ENCODE data around the gene IGFBP3.

DNA sequence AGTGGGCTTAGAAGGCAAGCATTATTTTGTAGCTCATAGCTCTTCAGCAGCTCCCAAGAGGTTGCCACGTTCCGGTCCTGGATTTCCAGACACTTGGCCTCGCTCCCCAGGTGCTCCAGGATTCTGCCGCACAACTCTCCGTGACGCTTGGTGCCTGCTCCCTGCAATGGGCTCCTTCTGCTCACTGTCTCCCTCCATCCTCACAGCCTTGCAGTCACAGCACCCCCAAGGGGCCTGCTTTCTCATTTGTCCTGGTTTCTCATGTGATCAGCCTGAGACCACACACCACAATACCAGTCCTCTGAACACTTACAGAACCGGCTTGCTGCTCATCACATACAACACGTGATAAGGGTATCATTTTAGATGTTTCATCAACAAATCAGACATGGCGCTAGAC, 9.8 kb downstream of the IGFBP3 start:
- TF ChIP-seq TCF7L2 (IDR thresholded peaks at IDR 0.05; ENCODE audit: low read depth, low read length), result no peak
- TF ChIP-seq, protein P1, sequence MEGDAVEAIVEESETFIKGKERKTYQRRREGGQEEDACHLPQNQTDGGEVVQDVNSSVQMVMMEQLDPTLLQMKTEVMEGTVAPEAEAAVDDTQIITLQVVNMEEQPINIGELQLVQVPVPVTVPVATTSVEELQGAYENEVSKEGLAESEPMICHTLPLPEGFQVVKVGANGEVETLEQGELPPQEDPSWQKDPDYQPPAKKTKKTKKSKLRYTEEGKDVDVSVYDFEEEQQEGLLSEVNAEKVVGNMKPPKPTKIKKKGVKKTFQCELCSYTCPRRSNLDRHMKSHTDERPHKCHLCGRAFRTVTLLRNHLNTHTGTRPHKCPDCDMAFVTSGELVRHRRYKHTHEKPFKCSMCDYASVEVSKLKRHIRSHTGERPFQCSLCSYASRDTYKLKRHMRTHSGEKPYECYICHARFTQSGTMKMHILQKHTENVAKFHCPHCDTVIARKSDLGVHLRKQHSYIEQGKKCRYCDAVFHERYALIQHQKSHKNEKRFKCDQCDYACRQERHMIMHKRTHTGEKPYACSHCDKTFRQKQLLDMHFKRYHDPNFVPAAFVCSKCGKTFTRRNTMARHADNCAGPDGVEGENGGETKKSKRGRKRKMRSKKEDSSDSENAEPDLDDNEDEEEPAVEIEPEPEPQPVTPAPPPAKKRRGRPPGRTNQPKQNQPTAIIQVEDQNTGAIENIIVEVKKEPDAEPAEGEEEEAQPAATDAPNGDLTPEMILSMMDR (CRISPR knock-in tag; IDR thresholded peaks at IDR 0.05), result peak; percentile 46
- TF ChIP-seq, protein P2, sequence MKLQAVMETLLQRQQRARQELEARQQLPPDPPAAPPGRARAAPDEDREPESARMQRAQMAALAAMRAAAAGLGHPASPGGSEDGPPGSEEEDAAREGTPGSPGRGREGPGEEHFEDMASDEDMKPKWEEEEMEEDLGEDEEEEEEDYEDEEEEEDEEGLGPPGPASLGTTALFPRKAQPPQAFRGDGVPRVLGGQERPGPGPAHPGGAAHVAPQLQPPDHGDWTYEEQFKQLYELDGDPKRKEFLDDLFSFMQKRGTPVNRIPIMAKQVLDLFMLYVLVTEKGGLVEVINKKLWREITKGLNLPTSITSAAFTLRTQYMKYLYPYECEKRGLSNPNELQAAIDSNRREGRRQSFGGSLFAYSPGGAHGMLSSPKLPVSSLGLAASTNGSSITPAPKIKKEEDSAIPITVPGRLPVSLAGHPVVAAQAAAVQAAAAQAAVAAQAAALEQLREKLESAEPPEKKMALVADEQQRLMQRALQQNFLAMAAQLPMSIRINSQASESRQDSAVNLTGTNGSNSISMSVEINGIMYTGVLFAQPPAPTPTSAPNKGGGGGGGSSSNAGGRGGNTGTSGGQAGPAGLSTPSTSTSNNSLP (IDR thresholded peaks at IDR 0.05; ENCODE audit: low read depth, low read length), result no peak
- TF ChIP-seq, protein P3, sequence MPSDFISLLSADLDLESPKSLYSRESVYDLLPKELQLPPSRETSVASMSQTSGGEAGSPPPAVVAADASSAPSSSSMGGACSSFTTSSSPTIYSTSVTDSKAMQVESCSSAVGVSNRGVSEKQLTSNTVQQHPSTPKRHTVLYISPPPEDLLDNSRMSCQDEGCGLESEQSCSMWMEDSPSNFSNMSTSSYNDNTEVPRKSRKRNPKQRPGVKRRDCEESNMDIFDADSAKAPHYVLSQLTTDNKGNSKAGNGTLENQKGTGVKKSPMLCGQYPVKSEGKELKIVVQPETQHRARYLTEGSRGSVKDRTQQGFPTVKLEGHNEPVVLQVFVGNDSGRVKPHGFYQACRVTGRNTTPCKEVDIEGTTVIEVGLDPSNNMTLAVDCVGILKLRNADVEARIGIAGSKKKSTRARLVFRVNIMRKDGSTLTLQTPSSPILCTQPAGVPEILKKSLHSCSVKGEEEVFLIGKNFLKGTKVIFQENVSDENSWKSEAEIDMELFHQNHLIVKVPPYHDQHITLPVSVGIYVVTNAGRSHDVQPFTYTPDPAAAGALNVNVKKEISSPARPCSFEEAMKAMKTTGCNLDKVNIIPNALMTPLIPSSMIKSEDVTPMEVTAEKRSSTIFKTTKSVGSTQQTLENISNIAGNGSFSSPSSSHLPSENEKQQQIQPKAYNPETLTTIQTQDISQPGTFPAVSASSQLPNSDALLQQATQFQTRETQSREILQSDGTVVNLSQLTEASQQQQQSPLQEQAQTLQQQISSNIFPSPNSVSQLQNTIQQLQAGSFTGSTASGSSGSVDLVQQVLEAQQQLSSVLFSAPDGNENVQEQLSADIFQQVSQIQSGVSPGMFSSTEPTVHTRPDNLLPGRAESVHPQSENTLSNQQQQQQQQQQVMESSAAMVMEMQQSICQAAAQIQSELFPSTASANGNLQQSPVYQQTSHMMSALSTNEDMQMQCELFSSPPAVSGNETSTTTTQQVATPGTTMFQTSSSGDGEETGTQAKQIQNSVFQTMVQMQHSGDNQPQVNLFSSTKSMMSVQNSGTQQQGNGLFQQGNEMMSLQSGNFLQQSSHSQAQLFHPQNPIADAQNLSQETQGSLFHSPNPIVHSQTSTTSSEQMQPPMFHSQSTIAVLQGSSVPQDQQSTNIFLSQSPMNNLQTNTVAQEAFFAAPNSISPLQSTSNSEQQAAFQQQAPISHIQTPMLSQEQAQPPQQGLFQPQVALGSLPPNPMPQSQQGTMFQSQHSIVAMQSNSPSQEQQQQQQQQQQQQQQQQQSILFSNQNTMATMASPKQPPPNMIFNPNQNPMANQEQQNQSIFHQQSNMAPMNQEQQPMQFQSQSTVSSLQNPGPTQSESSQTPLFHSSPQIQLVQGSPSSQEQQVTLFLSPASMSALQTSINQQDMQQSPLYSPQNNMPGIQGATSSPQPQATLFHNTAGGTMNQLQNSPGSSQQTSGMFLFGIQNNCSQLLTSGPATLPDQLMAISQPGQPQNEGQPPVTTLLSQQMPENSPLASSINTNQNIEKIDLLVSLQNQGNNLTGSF (CRISPR knock-in tag; IDR thresholded peaks at IDR 0.05), result no peak
- no peak for TF ChIP-seq EZH2 (conservative IDR thresholded peaks at IDR 0.05; ENCODE audit: low read depth, low read length)
- TF ChIP-seq ATF7 (IDR thresholded peaks at IDR 0.05), result no peak
- no peak for TF ChIP-seq ATF7 (CRISPR knock-in tag; IDR thresholded peaks at IDR 0.05)
- TF ChIP-seq PHF5A (CRISPR knock-in tag; IDR thresholded peaks at IDR 0.05; ENCODE audit: low read depth, unreplicated experiment), result no peak
- no peak for TF ChIP-seq HNRNPK (IDR thresholded peaks at IDR 0.05; ENCODE audit: low read depth, low read length, poor library complexity, severe bottlenecking)
- no peak for TF ChIP-seq ISX (CRISPR knock-in tag; conservative IDR thresholded peaks at IDR 0.05)
- 0 out of 4 replicates have a peak, but pooled peaks of 1 of the 2 experiments have one; percentile 3 for TF ChIP-seq POLR2A (IDR thresholded peaks at IDR 0.05; ENCODE audit: insufficient read depth in 1 of 2, low read depth in 2 of 2, low read length in 2 of 2)
- no peak for TF ChIP-seq ZNF605 (CRISPR knock-in tag; IDR thresholded peaks at IDR 0.05)
- no peak for TF ChIP-seq ZNF263 (CRISPR knock-in tag; IDR thresholded peaks at IDR 0.05)
- TF ChIP-seq, protein P4, sequence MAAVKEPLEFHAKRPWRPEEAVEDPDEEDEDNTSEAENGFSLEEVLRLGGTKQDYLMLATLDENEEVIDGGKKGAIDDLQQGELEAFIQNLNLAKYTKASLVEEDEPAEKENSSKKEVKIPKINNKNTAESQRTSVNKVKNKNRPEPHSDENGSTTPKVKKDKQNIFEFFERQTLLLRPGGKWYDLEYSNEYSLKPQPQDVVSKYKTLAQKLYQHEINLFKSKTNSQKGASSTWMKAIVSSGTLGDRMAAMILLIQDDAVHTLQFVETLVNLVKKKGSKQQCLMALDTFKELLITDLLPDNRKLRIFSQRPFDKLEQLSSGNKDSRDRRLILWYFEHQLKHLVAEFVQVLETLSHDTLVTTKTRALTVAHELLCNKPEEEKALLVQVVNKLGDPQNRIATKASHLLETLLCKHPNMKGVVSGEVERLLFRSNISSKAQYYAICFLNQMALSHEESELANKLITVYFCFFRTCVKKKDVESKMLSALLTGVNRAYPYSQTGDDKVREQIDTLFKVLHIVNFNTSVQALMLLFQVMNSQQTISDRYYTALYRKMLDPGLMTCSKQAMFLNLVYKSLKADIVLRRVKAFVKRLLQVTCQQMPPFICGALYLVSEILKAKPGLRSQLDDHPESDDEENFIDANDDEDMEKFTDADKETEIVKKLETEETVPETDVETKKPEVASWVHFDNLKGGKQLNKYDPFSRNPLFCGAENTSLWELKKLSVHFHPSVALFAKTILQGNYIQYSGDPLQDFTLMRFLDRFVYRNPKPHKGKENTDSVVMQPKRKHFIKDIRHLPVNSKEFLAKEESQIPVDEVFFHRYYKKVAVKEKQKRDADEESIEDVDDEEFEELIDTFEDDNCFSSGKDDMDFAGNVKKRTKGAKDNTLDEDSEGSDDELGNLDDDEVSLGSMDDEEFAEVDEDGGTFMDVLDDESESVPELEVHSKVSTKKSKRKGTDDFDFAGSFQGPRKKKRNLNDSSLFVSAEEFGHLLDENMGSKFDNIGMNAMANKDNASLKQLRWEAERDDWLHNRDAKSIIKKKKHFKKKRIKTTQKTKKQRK (IDR thresholded peaks at IDR 0.05; ENCODE audit: low read length), result no peak
- TF ChIP-seq STAG1 (CRISPR knock-in tag; IDR thresholded peaks at IDR 0.05), result peak; percentile 31; the same call in 1 of the 2 replicates

All from HepG2 (cell line).